ENCODE data around the gene CCDC59. TPM values are rescaled to one million over a fixed set of nuclear protein-coding genes. Genes with fewer than 3 reads are reported as not detected.

CCDC59 gene
- total and polyA plus RNA-seq, 9 of the 15 experiments (the other 6 are each of a cell fraction or from before 2014, with no cell fraction given) = 34.0 to 186 (median 119) TPM

GRCh38 chr12:82358200-82359114, at the start of gene CCDC59, which contains the start of gene METTL25 (continued):
- TF ChIP-seq GTF2B (IDR thresholded peaks at IDR 0.05; ENCODE audit: extremely low read depth, insufficient read length) (no peak), FOS (IDR thresholded peaks at IDR 0.05; ENCODE audit: extremely low read depth, insufficient read length) (no peak), E2F8 (IDR thresholded peaks at IDR 0.05; ENCODE audit: low read depth, partially characterized antibody) (peak; percentile 87), JUNB (CRISPR knock-in tag; conservative IDR thresholded peaks at IDR 0.05) (no peak), ZNF239 (CRISPR knock-in tag; IDR thresholded peaks at IDR 0.05) (no peak), AFF1 (IDR thresholded peaks at IDR 0.05; ENCODE audit: low read depth in 1 of 2, partially characterized antibody in 2 of 2) (peak in 1 of 2 experiments; percentile 83), SIN3B (IDR thresholded peaks at IDR 0.05; ENCODE audit: low read depth) (peak; percentile 99), ARID1B (IDR thresholded peaks at IDR 0.05) (peak; percentile 66), MXI1 (IDR thresholded peaks at IDR 0.05; ENCODE audit: low read depth, low read length) (0 out of 2 replicates have a peak, but pooled peaks have one; percentile 7), WHSC1 (IDR thresholded peaks at IDR 0.05; ENCODE audit: low read length) (no peak), TSHZ1 (CRISPR knock-in tag; IDR thresholded peaks at IDR 0.05) (no peak), PHF8 (IDR thresholded peaks at IDR 0.05; ENCODE audit: borderline replicate concordance, low read length) (peak; percentile 96), TBP (optimal IDR thresholded peaks at IDR 0.05; ENCODE audit: low read depth, low read length) (peak; percentile 94), ZNF24 (IDR thresholded peaks at IDR 0.05) (0 out of 2 replicates have a peak, but pooled peaks have one; percentile 31), TOE1 (IDR thresholded peaks at IDR 0.05; ENCODE audit: borderline replicate concordance) (peak; percentile 95), TOE1 (CRISPR knock-in tag; IDR thresholded peaks at IDR 0.05; ENCODE audit: borderline replicate concordance, low read depth) (no peak; the same call in 1 of the 2 replicates)
